OCI-LY1 (cell line): Measurements from ENCODE around the gene USP47.

Source experiments
- H2AFZ ChIP-seq: fragments of 200-600 bp; sonication (generic), shearing (Covaris generic); 2 replicates; pipeline ENCODE4 v1.6.0; 2014; ENCODE audit warnings: antibody characterized with exemption, mild to moderate bottlenecking, low read length
- H3F3A ChIP-seq: fragments of 200-600 bp; sonication (generic), shearing (Covaris generic); 2 replicates; pipeline ENCODE4 v1.6.0; 2014; ENCODE audit warnings: mild to moderate bottlenecking, antibody characterized with exemption, low read length, moderate library complexity; ENCODE audit not compliant: insufficient read depth
- H3K27ac ChIP-seq: fragments of 200-600 bp; sonication (generic); 2 replicates; pipeline ENCODE4 v1.5.1; 2014; ENCODE audit warnings: low read length, mixed run types, mild to moderate bottlenecking, low read depth; ENCODE audit not compliant: poor library complexity, severe bottlenecking
- H3K27me3 ChIP-seq: fragments of 200-600 bp; sonication (generic); 2 replicates; pipeline ENCODE4 v1.6.0; 2014; ENCODE audit warnings: antibody characterized with exemption, mild to moderate bottlenecking, low read length, moderate library complexity; ENCODE audit not compliant: insufficient read depth
- H3K36me3 ChIP-seq: fragments of 200-600 bp; sonication (generic); 2 replicates; pipeline ENCODE4 v1.6.1; 2014; ENCODE audit warnings: mild to moderate bottlenecking, antibody characterized with exemption, low read length, moderate library complexity, mixed read lengths; ENCODE audit not compliant: insufficient read depth
- H3K4me1 ChIP-seq: fragments of 200-600 bp; sonication (generic); 2 replicates; pipeline ENCODE4 v1.5.1; 2014; ENCODE audit warnings: mild to moderate bottlenecking, low read length, moderate library complexity; ENCODE audit not compliant: insufficient read depth, severe bottlenecking
- H3K4me2 ChIP-seq: fragments of 200-600 bp; sonication (generic), shearing (Covaris generic); 2 replicates; pipeline ENCODE4 v1.6.1; 2014; ENCODE audit warnings: low read length
- H3K4me3 ChIP-seq: fragments of 200-600 bp; sonication (generic); 2 replicates; pipeline ENCODE4 v1.5.1; 2014; ENCODE audit warnings: low read length, low read depth, mild to moderate bottlenecking, mixed read lengths; ENCODE audit not compliant: poor library complexity, severe bottlenecking
- H3K79me2 ChIP-seq: fragments of 200-600 bp; shearing (Covaris generic); 2 replicates; pipeline ENCODE4 v1.6.1; 2016; ENCODE audit warnings: mixed run types, low read length, mixed read lengths; ENCODE audit not compliant: insufficient read depth
- H3K9ac ChIP-seq: fragments of 200-600 bp; sonication (generic), shearing (Covaris generic); 2 replicates; pipeline ENCODE4 v1.6.1; 2014; ENCODE audit warnings: mild to moderate bottlenecking, low read length, mixed read lengths
- H3K9me2 ChIP-seq: fragments of 200-600 bp; sonication (generic), shearing (Covaris generic); 2 replicates; pipeline ENCODE4 v1.6.1; 2014; ENCODE audit warnings: low read depth, mild to moderate bottlenecking, low read length, mixed read lengths
- H3K9me3 ChIP-seq: fragments of 200-600 bp; shearing (Covaris generic); 2 replicates; pipeline ENCODE4 v1.6.1; 2014; ENCODE audit warnings: low read length, mixed read lengths
- H4K20me1 ChIP-seq: fragments of 200-600 bp; sonication (generic), shearing (Covaris generic); 2 replicates; pipeline ENCODE4 v1.6.0; 2016; ENCODE audit warnings: mild to moderate bottlenecking, low read length; ENCODE audit not compliant: insufficient read depth
- EZH2 ChIP-seq: fragments of 200-600 bp; sonication (generic), shearing (Covaris generic); IDR thresholded peaks from 2 replicates; pipeline ENCODE4 v1.8.0; 2017; ENCODE audit warnings: borderline replicate concordance, mixed run types, mild to moderate bottlenecking, antibody characterized with exemption, low read length, moderate library complexity, mixed read lengths
- TF ChIP-seq, protein P1 (sequence below): fragments of 200-600 bp; sonication (generic), shearing (Covaris generic); IDR thresholded peaks from 2 replicates; pipeline ENCODE4 v1.5.1; 2017; ENCODE audit warnings: mild to moderate bottlenecking, antibody characterized with exemption, low read length, moderate library complexity, mixed read lengths

Gene USP47

DNA sequence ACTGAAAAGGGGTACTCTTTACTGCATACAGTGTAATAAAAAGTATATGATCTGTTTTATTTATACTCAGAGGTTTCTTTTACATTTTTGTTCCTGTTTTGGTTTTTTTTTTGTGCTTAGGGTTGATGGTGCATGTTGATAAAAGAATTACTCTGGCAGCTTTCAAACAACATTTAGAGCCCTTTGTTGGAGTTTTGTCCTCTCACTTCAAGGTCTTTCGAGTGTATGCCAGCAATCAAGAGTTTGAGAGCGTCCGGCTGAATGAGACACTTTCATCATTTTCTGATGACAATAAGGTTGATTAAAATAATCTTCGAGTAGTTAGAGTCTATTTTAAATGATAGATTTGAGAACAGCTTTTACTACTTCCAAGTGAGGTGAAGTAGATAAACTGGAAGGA is 106.1 kb downstream of the USP47 start:
- Histone ChIP-seq H4K20me1 (no peaks in the 10 kb centered on the region), H3K4me3 (no peak overlapping the region), H3K9me3 (no peaks in the 10 kb centered on the region), H3K9me2 (no peaks in the 10 kb centered on the region), H3K4me1 (no peaks in the 10 kb centered on the region), H3F3A (no peaks in the 10 kb centered on the region), H3K79me2 (no peaks in the 10 kb centered on the region), H3K9ac (no peak overlapping the region), H3K27me3 (no peaks in the 10 kb centered on the region), H3K36me3 (peaks cover 57% of the 10 kb centered on the region; the same call in 1 of the 2 replicates), H3K27ac (no peak overlapping the region), H3K4me2 (no peak overlapping the region), H2AFZ (no peak overlapping the region)
- TF ChIP-seq EZH2 = no peak
- TF ChIP-seq, protein P1, sequence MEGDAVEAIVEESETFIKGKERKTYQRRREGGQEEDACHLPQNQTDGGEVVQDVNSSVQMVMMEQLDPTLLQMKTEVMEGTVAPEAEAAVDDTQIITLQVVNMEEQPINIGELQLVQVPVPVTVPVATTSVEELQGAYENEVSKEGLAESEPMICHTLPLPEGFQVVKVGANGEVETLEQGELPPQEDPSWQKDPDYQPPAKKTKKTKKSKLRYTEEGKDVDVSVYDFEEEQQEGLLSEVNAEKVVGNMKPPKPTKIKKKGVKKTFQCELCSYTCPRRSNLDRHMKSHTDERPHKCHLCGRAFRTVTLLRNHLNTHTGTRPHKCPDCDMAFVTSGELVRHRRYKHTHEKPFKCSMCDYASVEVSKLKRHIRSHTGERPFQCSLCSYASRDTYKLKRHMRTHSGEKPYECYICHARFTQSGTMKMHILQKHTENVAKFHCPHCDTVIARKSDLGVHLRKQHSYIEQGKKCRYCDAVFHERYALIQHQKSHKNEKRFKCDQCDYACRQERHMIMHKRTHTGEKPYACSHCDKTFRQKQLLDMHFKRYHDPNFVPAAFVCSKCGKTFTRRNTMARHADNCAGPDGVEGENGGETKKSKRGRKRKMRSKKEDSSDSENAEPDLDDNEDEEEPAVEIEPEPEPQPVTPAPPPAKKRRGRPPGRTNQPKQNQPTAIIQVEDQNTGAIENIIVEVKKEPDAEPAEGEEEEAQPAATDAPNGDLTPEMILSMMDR = no peak

DNA sequence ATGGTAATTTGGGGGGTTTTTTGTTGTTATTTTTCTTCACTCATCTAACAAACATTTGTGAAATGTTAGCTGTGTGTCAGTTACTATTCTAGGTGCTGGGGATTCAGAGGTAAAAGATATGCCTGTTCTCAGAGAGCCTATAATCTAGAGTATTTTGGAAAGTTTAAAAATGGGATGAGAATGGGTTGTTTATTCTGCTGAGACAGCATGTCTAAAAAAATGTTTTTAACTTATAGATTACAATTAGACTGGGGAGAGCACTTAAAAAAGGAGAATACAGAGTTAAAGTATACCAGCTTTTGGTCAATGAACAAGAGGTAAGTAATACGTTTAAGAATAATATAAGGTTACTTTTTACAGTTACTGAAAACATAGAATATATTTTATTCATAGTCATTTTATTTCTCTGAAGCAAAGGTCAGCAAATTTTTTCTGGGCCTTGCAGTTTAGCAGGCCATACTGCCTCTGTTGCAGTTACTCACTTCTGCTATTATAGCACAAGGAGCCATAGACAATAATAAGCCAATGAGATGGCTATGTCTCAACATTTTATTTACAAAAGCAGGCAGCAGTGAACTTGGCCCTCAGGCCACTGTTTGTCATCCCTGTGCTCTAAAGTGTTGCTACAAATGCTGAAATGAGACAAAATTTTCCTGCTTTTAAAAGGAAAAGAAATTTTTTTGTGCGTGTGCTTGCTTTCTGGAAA is 106.6 kb downstream of the USP47 start:
- Histone ChIP-seq H3K4me2 (no peak overlapping the region), H3K36me3 (peaks cover 59% of the 10 kb centered on the region; the same call in 1 of the 2 replicates)

DNA sequence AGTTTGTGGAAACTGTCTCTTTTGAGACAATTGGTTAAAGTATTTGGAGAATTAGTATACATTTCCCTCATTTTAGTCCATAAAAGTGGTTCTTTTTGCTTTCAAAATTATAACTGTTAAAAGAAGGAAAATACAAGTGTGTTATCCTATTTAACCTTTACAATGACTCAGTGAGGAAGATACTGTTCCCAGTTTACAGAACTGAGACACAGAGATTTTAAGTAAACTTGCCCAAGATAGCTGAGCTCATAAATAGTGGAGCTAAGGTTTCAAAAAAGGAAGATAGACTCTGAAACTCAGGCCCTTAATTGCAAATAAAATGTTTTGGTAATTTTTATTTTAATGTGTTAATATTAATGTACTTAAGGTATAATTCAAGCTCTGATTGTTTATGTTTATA is 107.7 kb downstream of the USP47 start:
- peaks cover 60% of the 10 kb centered on the region for H3K36me3 ChIP-seq
- H3K27ac ChIP-seq = no peak overlapping the region
- no peak overlapping the region for H3K9ac ChIP-seq
- no peaks in the 10 kb centered on the region for H3K79me2 ChIP-seq
- no peaks in the 10 kb centered on the region for H3F3A ChIP-seq
- TF ChIP-seq EZH2 = no peak
- TF ChIP-seq, protein P1 = no peak
- no peak overlapping the region for H3K4me2 ChIP-seq
- no peaks in the 10 kb centered on the region for H3K27me3 ChIP-seq
- no peaks in the 10 kb centered on the region for H4K20me1 ChIP-seq
- H3K4me3 ChIP-seq = no peak overlapping the region
- no peak overlapping the region for H2AFZ ChIP-seq
- H3K4me1 ChIP-seq = no peaks in the 10 kb centered on the region
- H3K9me3 ChIP-seq = no peaks in the 10 kb centered on the region
- no peaks in the 10 kb centered on the region for H3K9me2 ChIP-seq

More for the DNA sequence above, 106.6 kb downstream of the USP47 start:
- Histone ChIP-seq H3K9ac (no peak overlapping the region), H3F3A (no peaks in the 10 kb centered on the region), H2AFZ (no peak overlapping the region), H3K79me2 (no peaks in the 10 kb centered on the region), H3K4me3 (no peak overlapping the region), H3K27ac (no peak overlapping the region), H3K27me3 (no peaks in the 10 kb centered on the region), H3K9me3 (no peaks in the 10 kb centered on the region), H4K20me1 (no peaks in the 10 kb centered on the region), H3K4me1 (no peaks in the 10 kb centered on the region), H3K9me2 (no peaks in the 10 kb centered on the region)
- TF ChIP-seq, protein P1 = no peak
- TF ChIP-seq EZH2 = no peak
